HepG2 (cell line): ENCODE data around the gene ITGA2. TPM values are rescaled to one million over a fixed set of nuclear protein-coding genes. Genes with fewer than 3 reads are reported as not detected.

Source experiments
- ELK4 ChIP-seq: sonication (generic); formaldehyde crosslinking; IDR thresholded peaks from 2 replicates; pipeline ENCODE4 v1.9.0; 2021; ENCODE audit warnings: missing genetic modification reagents, borderline replicate concordance
- FOXO1 ChIP-seq: sonication (generic); formaldehyde crosslinking; IDR thresholded peaks from 2 replicates; pipeline ENCODE4 v1.4.0; 2020; ENCODE audit warnings: missing genetic modification reagents
- ISX ChIP-seq: sonication (generic); formaldehyde crosslinking; conservative IDR thresholded peaks from 2 replicates; pipeline ENCODE4 v1.5.0; 2020; ENCODE audit warnings: missing genetic modification reagents
- NFKB2 ChIP-seq: sonication (generic); formaldehyde crosslinking; IDR thresholded peaks from 2 replicates; pipeline ENCODE4 v1.4.0; 2020; ENCODE audit warnings: missing genetic modification reagents, borderline replicate concordance
- NFRKB ChIP-seq: fragments of 450-650 bp; IDR thresholded peaks from 2 replicates; pipeline ENCODE4 v1.6.1; 2017
- SIN3A ChIP-seq: IDR thresholded peaks from 2 replicates; pipeline ENCODE4 v1.6.1; 2011; ENCODE audit warnings: low read depth, mild to moderate bottlenecking, control low read depth, low read length, borderline replicate concordance
- SOX13 ChIP-seq, 3 experiments: fragments of 450-650 bp in 1 of 3; sonication (generic) in 1 of 3; formaldehyde crosslinking in 1 of 3; IDR thresholded peaks in 2 of 3; conservative IDR thresholded peaks in 1 of 3; 2 replicates each; pipeline versions ENCODE4 v1.5.0 to v1.6.1; 2016 to 2020; ENCODE audit warnings: antibody characterized with exemption in 1 of 3, mild to moderate bottlenecking in 1 of 3, missing compliant biosample characterization in 1 of 3, missing genetic modification reagents in 1 of 3, moderate library complexity in 1 of 3
- SUZ12 ChIP-seq: fragments of 150-350 bp; IDR thresholded peaks from 2 replicates; pipeline ENCODE4 v1.6.1; 2014; ENCODE audit warnings: low read depth, low read length
- ZBTB20 ChIP-seq: sonication (generic); formaldehyde crosslinking; IDR thresholded peaks from 2 replicates; pipeline ENCODE4 v1.8.1; 2023; ENCODE audit warnings: missing genetic modification reagents, low read depth, mild to moderate bottlenecking, borderline replicate concordance
- ZFP90 ChIP-seq: sonication (generic); formaldehyde crosslinking; IDR thresholded peaks from 2 replicates; pipeline ENCODE4 v1.8.0; 2022; ENCODE audit warnings: missing genetic modification reagents, mild to moderate bottlenecking, inconsistent platforms, borderline replicate concordance
- ZNF337 ChIP-seq: sonication (generic); formaldehyde crosslinking; IDR thresholded peaks from 2 replicates; pipeline ENCODE4 v1.5.1; 2020; ENCODE audit warnings: missing genetic modification reagents, low read depth, mild to moderate bottlenecking, borderline replicate concordance
- ZNF567 ChIP-seq: sonication (generic); formaldehyde crosslinking; IDR thresholded peaks from 2 replicates; pipeline ENCODE4 v1.8.1; 2023; ENCODE audit warnings: mild to moderate bottlenecking, missing genetic modification reagents, borderline replicate concordance
- ZNF660 ChIP-seq: sonication (generic); formaldehyde crosslinking; IDR thresholded peaks from 2 replicates; pipeline ENCODE4 v1.5.1; 2020; ENCODE audit warnings: mild to moderate bottlenecking, low read depth, missing genetic modification reagents, borderline replicate concordance
- ZNF772 ChIP-seq: sonication (generic); formaldehyde crosslinking; IDR thresholded peaks from 2 replicates; pipeline ENCODE4 v1.5.0; 2020; ENCODE audit warnings: mild to moderate bottlenecking, missing genetic modification reagents
- polyA plus RNA-seq, 8 experiments: library from polyadenylated mRNA; depleted of rRNA in 3 of 8; stranded (reverse) in 7 of 8; unstranded in 1 of 8; fragments of >200 nt; fragmentation: Illumina TruSeq in 4 of 8; extraction: Trizol in 4 of 8; gene quantifications; 2 replicates each; pipeline versions ENCODE4 v1.2.1 to v1.2.3, GENCODE V29; 2011 to 2016; ENCODE audit warnings: low read depth in 4 of 8, missing spikeins in 1 of 8, mixed read lengths in 1 of 8; ENCODE audit not compliant: insufficient read depth in 1 of 8
- total RNA-seq, 5 experiments: library from RNA; depleted of rRNA; stranded (reverse); fragments of >200 nt; fragmentation: Illumina TruSeq; extraction: Trizol; gene quantifications; 2 replicates each; pipeline ENCODE4 v1.2.3, GENCODE V29; 2016; ENCODE audit warnings: low read depth in 1 of 5
- TF ChIP-seq, protein P1 (sequence below): sonication (generic); formaldehyde crosslinking; IDR thresholded peaks from 2 replicates; pipeline ENCODE4 v1.5.1; 2020; ENCODE audit warnings: mild to moderate bottlenecking, missing genetic modification reagents
- TF ChIP-seq, protein P2 (sequence below): sonication (generic); formaldehyde crosslinking; IDR thresholded peaks from 2 replicates; pipeline ENCODE4 v1.9.0; 2022; ENCODE audit warnings: low read depth, missing genetic modification reagents
- TF ChIP-seq, protein P3 (sequence below): sonication (generic); formaldehyde crosslinking; IDR thresholded peaks from 2 replicates; pipeline ENCODE4 v1.8.0; 2022; ENCODE audit warnings: mild to moderate bottlenecking, missing genetic modification reagents, borderline replicate concordance
- TF ChIP-seq, protein P4 (sequence below): IDR thresholded peaks from 2 replicates; pipeline ENCODE4 v1.6.1; 2016; ENCODE audit warnings: missing biosample characterization, missing genetic modification reagents, low read depth

ITGA2 gene
- total and polyA plus RNA-seq, 2 of the 13 experiments (the other 11 are each of a cell fraction or from before 2014, with no cell fraction given) = 15.8 to 58.3 TPM

DNA sequence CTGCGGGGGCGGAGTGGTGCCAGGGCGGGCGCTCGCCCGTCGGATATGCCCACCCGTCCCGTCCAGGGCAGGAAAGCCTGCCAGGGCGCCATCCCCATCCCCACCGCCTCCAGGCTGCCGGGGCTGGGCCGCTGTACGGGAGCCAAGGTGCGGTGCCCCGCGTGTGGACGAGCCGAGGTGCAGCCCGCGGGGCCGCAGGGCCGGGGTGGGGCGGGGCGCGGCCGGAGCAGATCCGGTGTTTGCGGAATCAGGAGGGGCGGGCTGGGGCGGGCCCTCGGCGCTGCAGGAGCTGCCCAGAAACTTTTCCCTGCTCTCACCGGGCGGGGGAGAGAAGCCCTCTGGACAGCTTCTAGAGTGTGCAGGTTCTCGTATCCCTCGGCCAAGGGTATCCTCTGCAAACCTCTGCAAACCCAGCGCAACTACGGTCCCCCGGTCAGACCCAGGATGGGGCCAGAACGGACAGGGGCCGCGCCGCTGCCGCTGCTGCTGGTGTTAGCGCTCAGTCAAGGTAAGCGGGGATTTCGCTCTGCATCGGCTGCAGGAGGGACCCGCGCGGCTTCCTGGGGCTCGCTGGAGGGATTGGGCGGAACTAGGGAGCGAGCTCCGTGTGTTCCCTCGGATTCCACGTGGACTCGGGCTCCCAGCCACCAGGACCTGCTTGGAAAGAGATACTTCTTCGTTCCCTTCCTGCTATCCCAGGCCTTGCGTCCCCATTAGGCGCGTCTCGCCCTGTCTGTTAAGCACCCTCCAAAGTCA, at the start of gene ITGA2 (continued):
- TF ChIP-seq, protein P1, sequence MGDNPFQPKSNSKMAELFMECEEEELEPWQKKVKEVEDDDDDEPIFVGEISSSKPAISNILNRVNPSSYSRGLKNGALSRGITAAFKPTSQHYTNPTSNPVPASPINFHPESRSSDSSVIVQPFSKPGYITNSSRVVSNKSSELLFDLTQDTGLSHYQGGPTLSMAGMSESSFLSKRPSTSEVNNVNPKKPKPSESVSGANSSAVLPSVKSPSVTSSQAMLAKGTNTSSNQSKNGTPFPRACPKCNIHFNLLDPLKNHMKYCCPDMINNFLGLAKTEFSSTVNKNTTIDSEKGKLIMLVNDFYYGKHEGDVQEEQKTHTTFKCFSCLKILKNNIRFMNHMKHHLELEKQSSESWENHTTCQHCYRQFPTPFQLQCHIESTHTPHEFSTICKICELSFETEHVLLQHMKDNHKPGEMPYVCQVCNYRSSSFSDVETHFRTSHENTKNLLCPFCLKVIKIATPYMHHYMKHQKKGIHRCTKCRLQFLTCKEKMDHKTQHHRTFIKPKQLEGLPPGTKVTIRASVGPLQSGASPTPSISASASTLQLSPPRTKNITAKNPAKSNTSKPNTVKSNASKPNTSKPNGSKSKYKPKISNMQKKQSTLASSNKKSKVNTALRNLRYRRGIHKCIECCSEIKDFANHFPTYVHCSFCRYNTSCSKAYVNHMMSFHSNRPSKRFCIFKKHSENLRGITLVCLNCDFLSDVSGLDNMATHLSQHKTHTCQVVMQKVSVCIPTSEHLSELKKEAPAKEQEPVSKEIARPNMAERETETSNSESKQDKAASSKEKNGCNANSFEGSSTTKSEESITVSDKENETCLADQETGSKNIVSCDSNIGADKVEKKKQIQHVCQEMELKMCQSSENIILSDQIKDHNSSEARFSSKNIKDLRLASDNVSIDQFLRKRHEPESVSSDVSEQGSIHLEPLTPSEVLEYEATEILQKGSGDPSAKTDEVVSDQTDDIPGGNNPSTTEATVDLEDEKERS (CRISPR knock-in tag) = no peak
- TF ChIP-seq SIN3A (peak; percentile 56; the same call in 1 of the 2 replicates), FOXO1 (CRISPR knock-in tag) (no peak), ZNF567 (CRISPR knock-in tag) (no peak), ISX (CRISPR knock-in tag) (no peak), ZFP90 (CRISPR knock-in tag) (no peak), ZBTB20 (CRISPR knock-in tag) (no peak; the same call in 1 of the 2 replicates), ZNF660 (CRISPR knock-in tag) (no peak), ZNF772 (CRISPR knock-in tag) (peak; percentile 70), SOX13 (IDR thresholded peaks at IDR 0.05) (no peak), SOX13 (CRISPR knock-in tag; conservative IDR thresholded peaks at IDR 0.05 in 1 of 2, IDR thresholded peaks at IDR 0.05 in 1 of 2) (no peak), ELK4 (no peak), ZNF337 (CRISPR knock-in tag) (no peak; the same call in 1 of the 2 replicates), NFKB2 (CRISPR knock-in tag) (peak; percentile 71; the same call in 1 of the 2 replicates), SUZ12 (no peak), NFRKB (no peak)
- TF ChIP-seq, protein P2, sequence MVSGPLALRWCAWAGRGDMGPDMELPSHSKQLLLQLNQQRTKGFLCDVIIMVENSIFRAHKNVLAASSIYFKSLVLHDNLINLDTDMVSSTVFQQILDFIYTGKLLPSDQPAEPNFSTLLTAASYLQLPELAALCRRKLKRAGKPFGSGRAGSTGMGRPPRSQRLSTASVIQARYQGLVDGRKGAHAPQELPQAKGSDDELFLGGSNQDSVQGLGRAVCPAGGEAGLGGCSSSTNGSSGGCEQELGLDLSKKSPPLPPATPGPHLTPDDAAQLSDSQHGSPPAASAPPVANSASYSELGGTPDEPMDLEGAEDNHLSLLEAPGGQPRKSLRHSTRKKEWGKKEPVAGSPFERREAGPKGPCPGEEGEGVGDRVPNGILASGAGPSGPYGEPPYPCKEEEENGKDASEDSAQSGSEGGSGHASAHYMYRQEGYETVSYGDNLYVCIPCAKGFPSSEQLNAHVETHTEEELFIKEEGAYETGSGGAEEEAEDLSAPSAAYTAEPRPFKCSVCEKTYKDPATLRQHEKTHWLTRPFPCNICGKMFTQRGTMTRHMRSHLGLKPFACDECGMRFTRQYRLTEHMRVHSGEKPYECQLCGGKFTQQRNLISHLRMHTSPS = peak; percentile 77
- TF ChIP-seq, protein P3, sequence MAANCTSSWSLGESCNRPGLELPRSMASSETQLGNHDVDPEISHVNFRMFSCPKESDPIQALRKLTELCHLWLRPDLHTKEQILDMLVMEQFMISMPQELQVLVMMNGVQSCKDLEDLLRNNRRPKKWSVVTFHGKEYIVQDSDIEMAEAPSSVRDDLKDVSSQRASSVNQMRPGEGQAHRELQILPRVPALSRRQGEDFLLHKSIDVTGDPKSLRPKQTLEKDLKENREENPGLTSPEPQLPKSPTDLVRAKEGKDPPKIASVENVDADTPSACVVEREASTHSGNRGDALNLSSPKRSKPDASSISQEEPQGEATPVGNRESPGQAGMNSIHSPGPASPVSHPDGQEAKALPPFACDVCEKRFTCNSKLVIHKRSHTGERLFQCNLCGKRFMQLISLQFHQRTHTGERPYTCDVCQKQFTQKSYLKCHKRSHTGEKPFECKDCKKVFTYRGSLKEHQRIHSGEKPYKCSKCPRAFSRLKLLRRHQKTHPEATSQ = 0 out of 2 replicates have a peak, but pooled peaks have one; percentile 53
- TF ChIP-seq, protein P4, sequence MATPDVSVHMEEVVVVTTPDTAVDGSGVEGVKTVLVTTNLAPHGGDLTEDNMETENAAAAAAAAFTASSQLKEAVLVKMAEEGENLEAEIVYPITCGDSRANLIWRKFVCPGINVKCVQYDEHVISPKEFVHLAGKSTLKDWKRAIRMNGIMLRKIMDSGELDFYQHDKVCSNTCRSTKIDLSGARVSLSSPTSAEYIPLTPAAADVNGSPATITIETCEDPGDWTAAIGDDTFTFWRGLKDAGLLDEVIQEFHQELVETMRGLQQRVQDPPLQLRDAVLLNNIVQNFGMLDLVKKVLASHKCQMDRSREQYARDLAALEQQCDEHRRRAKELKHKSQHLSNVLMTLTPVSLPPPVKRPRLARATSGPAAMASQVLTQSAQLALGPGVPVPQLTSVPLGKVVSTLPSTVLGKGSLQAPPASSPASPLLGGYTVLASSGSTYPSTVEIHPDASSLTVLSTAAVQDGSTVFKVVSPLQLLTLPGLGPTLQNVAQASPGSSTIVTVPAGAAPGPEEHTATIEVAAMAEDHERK (CRISPR knock-in tag) = no peak
